Nephron progenitor cell (in vitro differentiated cells): Measurements from ENCODE around the gene ARHGEF37.
"Not testable (repeated sequence)": the region's sequence is repeated elsewhere in the genome, so short reads cannot be mapped to it uniquely, and the experiment has no call there.

Source experiments
- DNase-seq: peaks from one replicate; pipeline ENCODE4 v3.0.0; 2021
- H3K27ac Mint-ChIP-seq: 2 replicates; pipeline ENCODE4 v1.8.0; 2021; ENCODE audit warnings: mild to moderate bottlenecking, moderate library complexity, mixed read lengths
- H3K27me3 Mint-ChIP-seq: 2 replicates; pipeline ENCODE4 v1.8.0; 2021; ENCODE audit warnings: mild to moderate bottlenecking, low read depth, mixed read lengths; ENCODE audit not compliant: poor library complexity
- H3K36me3 Mint-ChIP-seq: 2 replicates; pipeline ENCODE4 v1.8.0; 2021; ENCODE audit warnings: low read depth, mixed read lengths
- H3K4me1 Mint-ChIP-seq: 2 replicates; pipeline ENCODE4 v1.8.0; 2021; ENCODE audit warnings: mixed read lengths
- H3K4me3 Mint-ChIP-seq: 2 replicates; pipeline ENCODE4 v1.8.0; 2021; ENCODE audit warnings: mild to moderate bottlenecking, moderate library complexity, mixed read lengths
- H3K9me3 Mint-ChIP-seq: 2 replicates; pipeline ENCODE4 v1.8.0; 2021; ENCODE audit warnings: mild to moderate bottlenecking, moderate library complexity, mixed read lengths
- TF ChIP-seq, protein P1 (sequence below): fragments of 200-600 bp; sonication (generic); IDR thresholded peaks from 2 replicates; pipeline ENCODE4 v1.5.0; 2021; ENCODE audit warnings: antibody characterized with exemption

ARHGEF37 gene, protein sequence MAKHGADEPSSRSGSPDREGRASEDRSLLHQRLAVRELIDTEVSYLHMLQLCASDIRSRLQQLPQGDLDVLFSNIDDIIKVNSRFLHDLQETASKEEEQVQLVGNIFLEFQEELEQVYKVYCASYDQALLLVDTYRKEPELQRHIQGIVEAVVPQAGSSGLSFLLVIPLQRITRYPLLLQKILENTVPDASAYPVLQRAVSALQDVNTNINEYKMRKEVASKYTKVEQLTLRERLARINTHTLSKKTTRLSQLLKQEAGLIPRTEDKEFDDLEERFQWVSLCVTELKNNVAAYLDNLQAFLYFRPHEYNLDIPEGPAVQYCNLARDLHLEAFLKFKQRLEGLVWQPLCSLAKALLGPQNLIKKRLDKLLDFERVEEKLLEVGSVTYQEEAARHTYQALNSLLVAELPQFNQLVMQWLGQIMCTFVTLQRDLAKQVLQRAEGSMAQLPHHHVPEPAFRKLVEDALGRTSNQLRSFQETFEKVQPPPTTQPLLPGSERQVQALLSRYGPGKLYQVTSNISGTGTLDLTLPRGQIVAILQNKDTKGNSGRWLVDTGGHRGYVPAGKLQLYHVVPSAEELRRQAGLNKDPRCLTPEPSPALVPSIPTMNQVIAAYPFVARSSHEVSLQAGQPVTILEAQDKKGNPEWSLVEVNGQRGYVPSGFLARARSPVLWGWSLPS

DNA sequence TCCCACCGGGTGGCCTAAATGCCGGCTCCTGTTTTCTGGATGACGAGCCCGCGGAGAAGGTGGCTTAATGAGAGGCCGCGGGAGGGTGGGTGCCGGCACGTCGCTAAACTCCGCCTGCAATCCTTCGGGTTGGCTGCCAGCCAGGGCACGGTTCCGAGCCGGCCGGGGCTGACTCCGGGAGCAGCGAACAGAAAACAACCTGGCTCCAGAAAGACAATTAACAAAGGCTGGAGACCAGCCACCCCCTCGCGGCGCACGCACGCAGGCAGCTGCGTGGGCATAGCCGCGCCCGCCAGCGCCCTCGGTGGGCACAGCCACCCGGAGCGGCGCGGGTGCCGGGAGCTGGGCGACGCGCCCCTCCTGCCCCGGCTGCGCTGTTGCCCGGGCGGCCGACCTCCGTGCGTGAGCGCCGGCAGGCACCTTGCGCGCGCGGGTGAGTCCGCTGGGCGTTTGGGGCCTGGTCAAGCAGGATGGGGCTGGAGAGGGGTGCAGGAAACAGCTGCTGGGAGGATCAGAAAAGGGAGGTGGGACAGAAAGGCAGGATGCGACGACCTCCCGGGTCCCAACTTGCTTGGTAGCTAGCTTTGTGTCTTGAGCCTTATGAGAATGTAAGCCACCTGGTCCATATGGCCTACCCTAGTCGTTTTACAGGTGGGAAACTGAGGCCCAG is at the start of gene ARHGEF37:
Gene ARHGEF37 (plus strand): TSS at position 307 of the 670 bp plus-strand sequence. CDS start 16,272 bp downstream, outside the sequence.
- no peak within 1 kb of the TSS for H3K27ac Mint-ChIP-seq
- H3K4me3 Mint-ChIP-seq: peak within 1 kb of the TSS; percentile 79
- TF ChIP-seq, protein P1, sequence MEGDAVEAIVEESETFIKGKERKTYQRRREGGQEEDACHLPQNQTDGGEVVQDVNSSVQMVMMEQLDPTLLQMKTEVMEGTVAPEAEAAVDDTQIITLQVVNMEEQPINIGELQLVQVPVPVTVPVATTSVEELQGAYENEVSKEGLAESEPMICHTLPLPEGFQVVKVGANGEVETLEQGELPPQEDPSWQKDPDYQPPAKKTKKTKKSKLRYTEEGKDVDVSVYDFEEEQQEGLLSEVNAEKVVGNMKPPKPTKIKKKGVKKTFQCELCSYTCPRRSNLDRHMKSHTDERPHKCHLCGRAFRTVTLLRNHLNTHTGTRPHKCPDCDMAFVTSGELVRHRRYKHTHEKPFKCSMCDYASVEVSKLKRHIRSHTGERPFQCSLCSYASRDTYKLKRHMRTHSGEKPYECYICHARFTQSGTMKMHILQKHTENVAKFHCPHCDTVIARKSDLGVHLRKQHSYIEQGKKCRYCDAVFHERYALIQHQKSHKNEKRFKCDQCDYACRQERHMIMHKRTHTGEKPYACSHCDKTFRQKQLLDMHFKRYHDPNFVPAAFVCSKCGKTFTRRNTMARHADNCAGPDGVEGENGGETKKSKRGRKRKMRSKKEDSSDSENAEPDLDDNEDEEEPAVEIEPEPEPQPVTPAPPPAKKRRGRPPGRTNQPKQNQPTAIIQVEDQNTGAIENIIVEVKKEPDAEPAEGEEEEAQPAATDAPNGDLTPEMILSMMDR: no peak
- peaks cover 8% of the 10 kb centered on the region for H3K4me1 Mint-ChIP-seq
- no peaks in the 10 kb centered on the region for H3K9me3 Mint-ChIP-seq
- DNase-seq: peak; percentile 51
- peaks cover 47% of the 10 kb centered on the region for H3K27me3 Mint-ChIP-seq
- no peaks in the 10 kb centered on the region for H3K36me3 Mint-ChIP-seq

DNA sequence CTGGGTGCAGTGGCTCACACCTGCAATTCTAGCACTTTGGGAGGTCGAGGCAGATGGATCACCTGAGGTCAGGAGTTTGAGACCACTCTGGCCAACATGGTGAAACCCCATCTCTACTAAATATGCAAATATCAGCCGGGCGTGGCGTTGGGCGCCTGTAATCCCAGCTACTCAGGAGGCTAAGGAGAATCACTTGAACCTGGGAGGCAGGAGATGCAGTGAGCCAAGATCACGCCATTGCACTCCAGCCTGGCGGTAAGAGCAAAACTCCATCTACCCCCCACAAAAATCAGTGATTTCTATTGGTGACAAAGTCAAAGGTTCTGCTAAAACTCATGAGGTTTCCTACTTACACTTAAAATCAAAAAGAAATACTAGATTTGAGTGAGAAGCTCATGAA is 48.9 kb upstream of the ARHGEF37 start:
- peaks cover 21% of the 10 kb centered on the region for H3K4me1 Mint-ChIP-seq
- H3K4me3 Mint-ChIP-seq: no peak overlapping the region
- no peak overlapping the region for H3K27ac Mint-ChIP-seq

DNA sequence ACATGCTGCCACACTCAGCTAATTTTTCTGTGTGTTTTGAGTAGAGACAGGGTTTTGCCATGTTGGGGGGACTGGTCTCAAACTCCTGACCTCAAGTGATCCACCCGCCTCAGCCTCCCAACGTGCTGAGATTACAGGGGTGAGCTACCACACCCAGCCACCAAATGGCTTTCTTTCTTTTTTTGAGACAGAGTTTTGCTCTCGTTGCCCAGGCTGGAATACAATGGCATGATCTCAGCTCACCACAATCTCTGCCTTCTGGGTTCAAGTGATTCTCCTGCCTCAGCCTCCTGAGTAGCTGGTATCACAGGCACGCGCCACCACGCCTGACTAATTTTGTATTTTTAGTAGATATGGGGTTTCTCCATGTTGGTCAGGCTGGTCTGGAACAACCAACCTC is 45.5 kb upstream of the ARHGEF37 start:
- not testable (repeated sequence) for H3K27ac Mint-ChIP-seq, H3K27me3 Mint-ChIP-seq, H3K4me1 Mint-ChIP-seq, H3K4me3 Mint-ChIP-seq, DNase-seq, H3K9me3 Mint-ChIP-seq
- H3K36me3 Mint-ChIP-seq: peaks cover 81% of the 10 kb centered on the region

More for the DNA sequence above, 48.9 kb upstream of the ARHGEF37 start:
- no peak for DNase-seq
- H3K9me3 Mint-ChIP-seq: peaks cover 2% of the 10 kb centered on the region
- TF ChIP-seq, protein P1: no peak
- H3K27me3 Mint-ChIP-seq: no peaks in the 10 kb centered on the region
- peaks cover 49% of the 10 kb centered on the region for H3K36me3 Mint-ChIP-seq

DNA sequence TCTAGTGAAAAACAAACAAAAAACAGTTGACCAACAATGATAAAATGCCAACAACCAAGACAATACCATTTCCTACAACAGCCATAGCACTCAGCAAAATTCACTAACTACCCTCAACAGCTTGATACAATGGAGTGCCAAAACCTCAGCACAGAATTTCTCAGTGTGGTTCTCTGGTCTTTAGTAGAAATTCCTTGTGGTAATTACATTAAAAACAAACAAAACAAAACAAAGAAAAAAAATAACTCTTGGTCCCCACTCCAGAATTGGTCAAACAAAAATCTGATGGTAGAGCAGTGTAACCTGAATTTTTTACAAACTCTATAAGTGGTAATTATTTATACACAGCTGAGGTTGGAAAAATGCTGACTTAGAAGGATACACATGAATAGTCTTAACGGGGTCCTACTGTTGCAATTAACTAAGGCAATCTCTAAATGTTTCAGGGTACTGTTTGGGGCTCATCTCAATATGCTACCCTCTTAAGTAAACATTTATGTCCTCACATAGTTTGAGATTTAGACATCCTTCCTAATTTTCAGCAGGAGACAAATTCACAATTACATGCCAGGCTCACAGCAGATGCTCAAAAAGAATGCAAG is 43.8 kb upstream of the ARHGEF37 start:
- Mint-ChIP-seq H3K27me3 (no peaks in the 10 kb centered on the region), H3K36me3 (peaks cover 87% of the 10 kb centered on the region), H3K27ac (no peak overlapping the region), H3K9me3 (peaks cover 3% of the 10 kb centered on the region), H3K4me3 (no peak overlapping the region), H3K4me1 (peaks cover 5% of the 10 kb centered on the region)
- DNase-seq: no peak
- TF ChIP-seq, protein P1: no peak

DNA sequence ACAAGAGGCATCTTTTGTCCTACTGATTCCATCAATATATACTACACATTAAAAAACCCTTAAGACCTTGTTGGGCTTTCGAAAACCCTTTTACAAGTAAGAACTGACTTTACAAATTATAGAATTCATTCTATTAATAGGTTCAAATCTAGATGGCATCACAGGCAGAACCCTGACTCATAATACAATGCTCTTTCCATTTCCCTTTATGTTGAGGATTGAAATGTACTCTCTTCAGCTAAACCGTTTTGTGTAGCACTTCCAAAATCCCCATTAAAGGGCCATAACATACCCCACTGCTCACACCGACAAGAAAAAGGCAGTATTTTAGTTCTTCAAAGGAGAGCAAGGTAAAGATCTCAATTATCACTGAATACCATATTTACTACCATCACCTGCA is 41.2 kb upstream of the ARHGEF37 start:
- H3K4me3 Mint-ChIP-seq: no peak overlapping the region
- peaks cover 3% of the 10 kb centered on the region for H3K9me3 Mint-ChIP-seq
- no peak overlapping the region for H3K27ac Mint-ChIP-seq
- TF ChIP-seq, protein P1: no peak
- H3K36me3 Mint-ChIP-seq: peaks cover 82% of the 10 kb centered on the region
- no peak for DNase-seq
- H3K27me3 Mint-ChIP-seq: no peaks in the 10 kb centered on the region
- H3K4me1 Mint-ChIP-seq: peaks cover 5% of the 10 kb centered on the region

DNA sequence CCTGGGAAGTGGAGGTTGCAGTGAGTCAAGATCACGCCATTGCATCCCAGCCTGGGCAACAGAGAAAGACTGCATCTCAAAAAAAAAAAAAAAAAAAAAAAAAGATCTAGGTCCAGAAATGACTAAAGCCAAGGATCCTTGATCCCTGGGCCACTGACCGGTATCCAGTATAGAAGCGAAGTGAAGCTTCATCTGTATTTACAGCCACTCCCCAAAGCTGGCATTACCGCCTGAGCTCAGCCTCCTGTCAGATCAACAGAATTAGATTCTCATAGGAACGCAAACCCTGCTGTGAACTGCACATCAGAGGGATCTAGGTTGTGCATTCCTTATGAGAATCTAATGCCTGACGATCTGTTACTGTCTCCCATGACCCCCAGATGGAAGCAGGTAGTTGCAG is 39.4 kb upstream of the ARHGEF37 start:
- H3K9me3 Mint-ChIP-seq: peaks cover 3% of the 10 kb centered on the region
- H3K4me3 Mint-ChIP-seq: no peak overlapping the region
- no peak overlapping the region for H3K27ac Mint-ChIP-seq
- TF ChIP-seq, protein P1: no peak
- H3K36me3 Mint-ChIP-seq: peaks cover 86% of the 10 kb centered on the region
- no peaks in the 10 kb centered on the region for H3K27me3 Mint-ChIP-seq
- peaks cover 21% of the 10 kb centered on the region for H3K4me1 Mint-ChIP-seq
- no peak for DNase-seq
